GM21786 (cell line): ENCODE measurements around the gene TRIP13.
"Not testable (repeated sequence)": the region's sequence is repeated elsewhere in the genome, so short reads cannot be mapped to it uniquely, and the experiment has no call there.

ENCODE experiments used
- ATAC-seq: cut with Tn5 transposase; IDR thresholded peaks from one replicate; pipeline ENCODE4 v1.9.1; 2021; ENCODE audit not compliant: unreplicated experiment

Gene TRIP13

GRCh38 chr5:934381-934967 lies 41.8 kb downstream of the TRIP13 start:
- not testable (repeated sequence) for ATAC-seq

GRCh38 chr5:935510-936084 lies 42.9 kb downstream of the TRIP13 start:
- no peak for ATAC-seq

- no peak for ATAC-seq
Observed at GRCh38 chr5:936149-937144, 43.8 kb downstream of the TRIP13 start.

GRCh38 chr5:937151-937924 lies 44.7 kb downstream of the TRIP13 start:
- ATAC-seq, result no peak

- ATAC-seq, result no peak
Observed at GRCh38 chr5:939368-939767, 46.7 kb downstream of the TRIP13 start.

- not testable (repeated sequence) for ATAC-seq
Observed at GRCh38 chr5:940741-941140, 48.1 kb downstream of the TRIP13 start.

GRCh38 chr5:943201-943917 lies 50.7 kb downstream of the TRIP13 start:
- ATAC-seq, result no peak

GRCh38 chr5:943918-944620 lies 51.4 kb downstream of the TRIP13 start:
- no peak for ATAC-seq

GRCh38 chr5:944621-944927 lies 51.9 kb downstream of the TRIP13 start:
- ATAC-seq, result no peak

GRCh38 chr5:944992-945685 lies 52.5 kb downstream of the TRIP13 start:
- ATAC-seq, result no peak

GRCh38 chr5:945691-946551 lies 53.2 kb downstream of the TRIP13 start:
- no peak for ATAC-seq

GRCh38 chr5:946720-947625 lies 54.3 kb downstream of the TRIP13 start:
- ATAC-seq, result no peak

- ATAC-seq, result no peak
Observed at GRCh38 chr5:947626-948471, 55.2 kb downstream of the TRIP13 start.

GRCh38 chr5:948472-949274 lies 56.0 kb downstream of the TRIP13 start:
- no peak for ATAC-seq

- ATAC-seq, result no peak
Observed at GRCh38 chr5:949275-949543, 56.5 kb downstream of the TRIP13 start.
